ENCODE data around the gene ARHGAP24. TPM values are rescaled to one million over a fixed set of nuclear protein-coding genes. Genes with fewer than 3 reads are reported as not detected.

Gene ARHGAP24
- total RNA-seq, 4 donors from 2014 or later, result 12.1 to 60.8 (median 18.9) TPM

GRCh38 chr4:85865256-85865655 lies 390.3 kb downstream of the ARHGAP24 start:
- Histone ChIP-seq H3K36me3 (no peaks in the 10 kb centered on the region), H3K9me3 (no peaks in the 10 kb centered on the region), H3K27ac (no peak overlapping the region), H3K27me3 (no peaks in the 10 kb centered on the region), H3K4me3 (no peak overlapping the region), H3K4me1 (no peaks in the 10 kb centered on the region)
- TF ChIP-seq CTCF (IDR thresholded peaks at IDR 0.05) (no peak), POLR2A (IDR thresholded peaks at IDR 0.05) (no peak)
- intact Hi-C loops (cut with DNase I; ENCODE audit: low total_unique reads), result no loop called here
- DNase-seq, result no peak

GRCh38 chr4:85866508-85866907 lies 391.6 kb downstream of the ARHGAP24 start:
- H3K27ac ChIP-seq, result peak overlapping the region; percentile 8 to 57
- intact Hi-C loops (cut with DNase I; ENCODE audit: low total_unique reads), result no loop called here
- TF ChIP-seq CTCF (IDR thresholded peaks at IDR 0.05) (no peak), POLR2A (IDR thresholded peaks at IDR 0.05) (no peak)
- H3K4me1 ChIP-seq, result no peaks in the 10 kb centered on the region
- H3K9me3 ChIP-seq, result no peaks in the 10 kb centered on the region
- H3K27me3 ChIP-seq, result no peaks in the 10 kb centered on the region
- no peak overlapping the region for H3K4me3 ChIP-seq
- no peak for DNase-seq
- H3K36me3 ChIP-seq, result no peaks in the 10 kb centered on the region

- intact Hi-C loops (cut with DNase I; ENCODE audit: low total_unique reads), result no loop called here
- no peak overlapping the region for H3K27ac ChIP-seq
Observed at GRCh38 chr4:85867271-85867670, 392.3 kb downstream of the ARHGAP24 start.

GRCh38 chr4:85869181-85869580 lies 394.2 kb downstream of the ARHGAP24 start:
- H3K27ac ChIP-seq, result no peak overlapping the region
- no peaks in the 10 kb centered on the region for H3K36me3 ChIP-seq
- no peak overlapping the region for H3K4me3 ChIP-seq
- no peaks in the 10 kb centered on the region for H3K9me3 ChIP-seq
- intact Hi-C loops (cut with DNase I; ENCODE audit: low total_unique reads), result no loop called here
- DNase-seq, result no peak
- H3K4me1 ChIP-seq, result no peaks in the 10 kb centered on the region
- no peaks in the 10 kb centered on the region for H3K27me3 ChIP-seq
- TF ChIP-seq POLR2A (IDR thresholded peaks at IDR 0.05), result no peak
- TF ChIP-seq CTCF (IDR thresholded peaks at IDR 0.05), result no peak

More at GRCh38 chr4:85867271-85867670, 392.3 kb downstream of the ARHGAP24 start:
- H3K4me1 ChIP-seq, result no peaks in the 10 kb centered on the region
- no peak overlapping the region for H3K4me3 ChIP-seq
- DNase-seq, result no peak
- TF ChIP-seq CTCF (IDR thresholded peaks at IDR 0.05) (no peak), POLR2A (IDR thresholded peaks at IDR 0.05) (no peak)
- H3K36me3 ChIP-seq, result no peaks in the 10 kb centered on the region
- H3K9me3 ChIP-seq, result no peaks in the 10 kb centered on the region
- no peaks in the 10 kb centered on the region for H3K27me3 ChIP-seq

GRCh38 chr4:85870298-85871083 lies 395.5 kb downstream of the ARHGAP24 start:
- H3K27ac ChIP-seq, result no peak overlapping the region
- H3K4me1 ChIP-seq, result no peaks in the 10 kb centered on the region
- intact Hi-C loops (cut with DNase I; ENCODE audit: low total_unique reads), result no loop called here
- no peak for DNase-seq
- no peaks in the 10 kb centered on the region for H3K27me3 ChIP-seq
- no peak for TF ChIP-seq CTCF (IDR thresholded peaks at IDR 0.05)
- no peak for TF ChIP-seq POLR2A (IDR thresholded peaks at IDR 0.05)
- no peak overlapping the region for H3K4me3 ChIP-seq
- H3K9me3 ChIP-seq, result no peaks in the 10 kb centered on the region
- no peaks in the 10 kb centered on the region for H3K36me3 ChIP-seq
